RPMI7951 (cell line): ENCODE measurements around the gene SEMA6B. TPM values are rescaled to one million over a fixed set of nuclear protein-coding genes. Genes with fewer than 3 reads are reported as not detected.
"Not testable (repeated sequence)": the region's sequence is repeated elsewhere in the genome, so short reads cannot be mapped to it uniquely, and the experiment has no call there.

Experiments
- DNase-seq: peaks from one replicate; pipeline ENCODE4 v3.0.0-alpha.2; 2012; ENCODE audit warnings: low read depth
- total RNA-seq: library from RNA; depleted of rRNA; stranded (reverse); fragments of >200 nt; shearing (Covaris generic); gene quantifications from 2 replicates; pipeline ENCODE4 v1.2.3, GENCODE V29; 2014

The SEMA6B gene
- total RNA-seq, 1 experiment from 2014 or later = 1.1 TPM

DNA sequence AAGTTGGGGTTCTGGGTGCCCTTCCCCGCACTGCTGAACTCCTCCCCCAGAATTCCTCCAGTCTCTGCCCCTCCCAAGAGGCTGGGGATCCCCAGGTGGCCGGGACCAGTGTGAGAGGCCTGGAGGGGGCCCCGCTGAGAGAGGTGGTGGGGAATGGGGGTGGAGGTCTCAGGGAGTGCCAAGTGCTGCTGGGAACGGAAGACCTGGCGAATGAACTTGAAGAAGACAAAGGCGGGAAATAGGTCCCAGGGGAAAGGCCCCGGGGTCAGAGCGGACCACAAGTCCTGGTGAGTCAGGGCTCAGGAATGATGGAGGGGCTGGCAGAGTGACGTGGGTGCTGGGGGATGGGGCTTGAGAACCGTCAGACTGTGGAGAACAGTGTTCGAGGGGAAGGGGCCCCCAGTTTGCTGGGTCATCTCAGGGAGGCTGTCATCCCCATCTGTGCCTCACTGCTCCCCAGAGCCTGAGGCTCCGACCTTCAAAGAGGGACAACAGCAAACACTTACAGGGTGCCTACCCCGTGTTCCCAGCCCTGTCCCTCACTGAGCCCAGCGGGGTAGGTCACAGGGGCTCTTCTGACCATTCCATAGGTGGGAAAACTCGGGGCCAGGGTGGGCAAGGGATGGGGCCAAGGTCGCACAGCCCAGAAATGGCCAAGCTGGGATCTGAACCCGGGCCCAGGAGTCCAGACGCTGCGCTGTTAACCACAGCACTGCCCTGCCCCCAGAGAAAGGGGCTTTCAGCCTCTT lies 16.0 kb upstream of the SEMA6B start:
- DNase-seq = peak; percentile 93

DNA sequence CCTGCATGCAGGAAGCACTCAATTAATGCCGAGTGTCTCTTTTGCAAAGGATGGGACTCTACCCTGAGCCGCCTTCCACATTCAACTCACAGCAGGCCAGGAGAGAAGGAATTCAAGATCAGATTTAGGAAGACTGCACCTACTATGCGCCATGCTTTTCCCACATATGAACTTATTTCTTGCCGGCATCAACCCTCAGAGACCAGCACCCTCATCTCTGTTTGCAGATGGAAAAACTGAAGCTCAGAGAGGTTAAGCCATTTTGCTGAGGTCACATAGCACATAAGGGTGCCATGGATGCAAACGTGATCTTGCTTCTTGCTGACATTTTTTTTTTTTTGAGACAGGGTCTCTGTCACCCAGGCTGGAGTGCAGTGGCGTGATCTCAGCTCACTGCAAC lies 14.2 kb upstream of the SEMA6B start:
- no peak for DNase-seq

DNA sequence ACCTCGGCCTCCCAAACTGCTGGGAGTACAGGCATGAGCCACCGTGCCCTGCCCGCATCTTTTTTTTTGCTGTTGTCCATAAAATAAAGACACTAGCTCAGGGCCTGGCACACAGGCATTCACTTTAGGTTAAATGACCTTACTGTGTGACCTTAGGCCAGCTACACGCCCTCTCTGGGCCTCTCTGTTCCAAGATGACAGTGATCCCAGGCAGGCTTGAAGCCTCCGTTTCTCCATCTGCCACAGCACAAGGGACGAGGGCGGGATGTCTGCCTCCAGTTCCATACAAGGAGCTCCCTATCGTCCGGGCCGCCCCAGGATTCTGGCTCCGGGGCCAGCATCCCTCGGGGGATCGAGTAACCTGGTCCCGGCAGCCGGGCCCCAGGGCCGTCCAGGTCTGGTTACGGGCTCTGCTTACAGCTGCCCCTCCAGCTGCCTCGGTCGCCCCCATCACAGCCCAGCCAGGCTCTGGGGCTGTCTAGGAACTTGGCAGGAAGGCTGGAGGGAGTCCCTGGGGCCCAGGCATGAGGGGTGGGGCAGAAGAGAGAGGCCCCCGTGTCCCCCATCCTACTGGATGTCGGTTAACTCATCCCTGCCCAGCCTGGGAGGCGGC lies 11.9 kb upstream of the SEMA6B start:
- no peak for DNase-seq

DNA sequence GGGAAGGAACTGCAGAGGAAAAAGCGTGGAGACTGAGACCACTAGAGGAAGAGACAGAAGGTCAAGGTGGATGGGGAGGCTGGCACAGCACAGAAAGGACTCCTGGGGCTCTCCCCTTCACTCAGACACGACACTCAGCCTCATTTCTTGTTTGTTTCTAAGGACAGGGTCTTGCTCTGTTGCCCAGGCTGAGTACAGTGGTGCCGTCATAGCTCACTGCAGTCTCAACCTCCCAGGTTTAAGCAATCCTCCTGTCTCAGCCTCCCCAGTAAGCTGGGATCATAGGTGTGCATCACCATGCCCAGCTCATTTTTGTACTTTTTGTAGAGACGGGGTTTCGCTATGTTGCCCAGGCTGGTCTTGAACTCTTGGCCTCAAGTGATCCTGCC lies 11.4 kb upstream of the SEMA6B start:
- DNase-seq = no peak

DNA sequence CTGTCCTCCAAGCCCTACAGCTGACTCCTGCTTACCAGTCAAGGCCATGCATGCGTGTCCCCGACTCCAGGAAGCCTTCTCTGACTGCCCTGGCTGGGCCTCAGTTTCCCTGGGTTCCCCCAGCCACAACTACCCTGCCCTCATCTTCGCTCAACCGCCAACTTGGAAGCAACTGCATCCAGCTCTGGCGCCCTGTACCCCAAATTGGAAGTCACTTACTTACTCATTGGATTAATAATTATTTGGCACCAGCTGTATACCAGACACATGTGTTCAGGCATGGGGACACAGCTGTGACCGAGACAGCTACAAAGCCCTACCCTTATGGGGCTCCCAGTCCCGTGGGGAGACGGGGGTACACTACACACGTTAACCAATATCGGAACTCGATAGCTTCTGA lies 10.9 kb upstream of the SEMA6B start:
- no peak for DNase-seq

DNA sequence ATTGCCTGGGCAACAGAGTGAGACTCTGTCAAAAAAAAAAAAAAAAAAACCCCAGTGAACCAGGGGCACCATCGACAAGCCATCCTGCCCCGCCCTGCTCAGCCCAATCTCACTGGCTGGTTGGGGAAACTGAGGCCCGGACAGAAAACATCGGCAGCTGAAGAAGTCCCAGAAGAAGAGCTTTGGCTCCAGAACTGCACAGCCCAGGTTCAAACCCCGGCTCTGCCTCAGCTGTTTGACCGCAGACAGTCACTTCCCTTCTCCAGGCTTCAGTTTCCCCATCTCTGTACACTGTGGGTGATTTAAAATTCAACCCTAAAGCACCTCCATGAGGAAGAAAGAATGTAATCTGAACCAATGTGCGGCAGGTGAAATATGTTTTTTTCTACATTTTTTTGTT lies 9.4 kb upstream of the SEMA6B start:
- no peak for DNase-seq

DNA sequence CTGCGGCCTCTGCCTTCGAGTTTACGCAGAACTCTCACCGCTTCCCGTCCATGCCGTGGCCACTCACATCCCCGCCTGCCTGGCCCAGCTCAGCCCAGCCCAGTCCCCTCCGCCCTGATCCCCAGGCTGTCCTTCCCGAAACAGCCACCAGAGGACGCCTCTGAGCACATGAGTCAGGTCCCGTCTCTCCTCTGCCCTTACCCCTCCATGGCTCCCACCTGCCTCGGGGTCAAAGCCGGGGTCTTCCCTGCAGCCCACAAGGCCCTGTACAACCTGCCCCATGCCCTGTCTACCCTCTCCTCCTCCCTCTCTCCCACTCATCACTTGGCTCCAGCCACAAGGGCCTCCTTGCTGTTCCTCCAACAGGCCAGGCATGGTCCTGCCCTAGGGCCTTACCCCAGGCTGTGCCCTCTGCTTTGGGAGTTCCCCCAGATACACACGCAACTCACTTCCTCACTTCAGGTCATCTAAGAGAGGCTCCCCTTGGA lies 8.1 kb upstream of the SEMA6B start:
- DNase-seq = no peak

DNA sequence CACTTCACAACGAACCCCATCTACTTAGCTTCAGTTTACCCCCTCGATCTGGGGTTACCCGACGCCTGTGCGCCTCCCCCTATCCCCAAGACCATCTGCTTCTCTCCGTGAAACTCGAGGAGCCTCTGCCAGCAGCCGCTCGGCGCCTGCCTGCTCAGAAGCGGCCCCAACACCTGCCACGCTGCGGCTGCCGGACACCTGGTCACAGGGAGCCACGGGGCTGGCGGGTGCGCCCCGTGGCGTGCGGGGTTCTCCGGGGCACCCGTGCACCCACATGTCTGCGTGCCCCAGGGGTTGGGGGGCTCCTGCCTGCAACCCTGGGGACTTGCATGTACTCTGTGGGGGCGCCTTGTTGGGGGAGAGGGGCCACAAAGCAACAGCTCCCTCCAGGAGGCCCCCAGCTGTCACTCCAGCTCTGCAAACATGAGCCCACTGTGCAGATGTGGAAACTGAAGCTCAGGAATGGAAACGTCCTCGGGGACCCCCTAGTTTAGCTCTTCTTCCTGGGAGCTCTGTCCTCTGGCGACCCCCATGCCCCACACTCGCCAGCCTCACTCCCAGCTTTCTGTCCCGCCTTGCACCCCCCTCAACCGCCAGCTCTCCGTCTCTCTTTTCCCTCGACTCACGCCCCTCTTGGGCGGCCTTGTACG lies 7.0 kb upstream of the SEMA6B start:
- no peak for DNase-seq

DNA sequence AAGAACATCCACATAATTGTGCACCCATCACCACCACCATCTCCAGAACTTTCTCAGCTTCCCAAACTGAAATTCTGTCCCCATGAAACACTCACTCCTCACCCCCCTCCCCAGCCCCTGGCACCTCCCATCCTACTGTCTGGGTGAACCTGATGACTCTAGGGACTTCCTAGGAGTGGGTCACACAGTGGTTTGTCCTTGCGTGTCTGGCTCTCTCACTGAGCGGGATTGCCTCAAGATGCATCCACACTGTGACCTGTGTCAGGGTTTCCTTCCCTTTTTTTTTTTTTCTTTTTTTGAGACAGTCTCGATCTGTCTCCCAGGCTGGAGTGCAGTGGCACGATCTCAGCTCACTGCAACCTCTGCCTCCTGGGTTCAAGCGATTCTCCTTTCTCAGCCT lies 4.1 kb upstream of the SEMA6B start:
- DNase-seq = not testable (repeated sequence)

DNA sequence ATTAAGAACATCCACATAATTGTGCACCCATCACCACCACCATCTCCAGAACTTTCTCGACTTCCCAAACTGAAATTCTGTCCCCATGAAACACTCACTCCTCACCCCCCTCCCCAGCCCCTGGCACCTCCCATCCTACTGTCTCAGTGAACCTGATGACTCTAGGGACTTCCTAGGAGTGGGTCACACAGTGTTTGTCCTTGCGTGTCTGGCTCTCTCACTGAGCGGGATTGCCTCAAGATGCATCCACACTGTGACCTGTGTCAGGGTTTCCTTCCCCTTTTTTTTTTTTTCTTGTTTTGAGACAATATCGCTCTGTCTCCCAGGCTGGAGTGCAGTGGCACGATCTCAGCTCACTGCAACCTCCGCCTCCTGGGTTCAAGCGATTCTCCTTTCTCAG lies 2.6 kb upstream of the SEMA6B start:
- not testable (repeated sequence) for DNase-seq

DNA sequence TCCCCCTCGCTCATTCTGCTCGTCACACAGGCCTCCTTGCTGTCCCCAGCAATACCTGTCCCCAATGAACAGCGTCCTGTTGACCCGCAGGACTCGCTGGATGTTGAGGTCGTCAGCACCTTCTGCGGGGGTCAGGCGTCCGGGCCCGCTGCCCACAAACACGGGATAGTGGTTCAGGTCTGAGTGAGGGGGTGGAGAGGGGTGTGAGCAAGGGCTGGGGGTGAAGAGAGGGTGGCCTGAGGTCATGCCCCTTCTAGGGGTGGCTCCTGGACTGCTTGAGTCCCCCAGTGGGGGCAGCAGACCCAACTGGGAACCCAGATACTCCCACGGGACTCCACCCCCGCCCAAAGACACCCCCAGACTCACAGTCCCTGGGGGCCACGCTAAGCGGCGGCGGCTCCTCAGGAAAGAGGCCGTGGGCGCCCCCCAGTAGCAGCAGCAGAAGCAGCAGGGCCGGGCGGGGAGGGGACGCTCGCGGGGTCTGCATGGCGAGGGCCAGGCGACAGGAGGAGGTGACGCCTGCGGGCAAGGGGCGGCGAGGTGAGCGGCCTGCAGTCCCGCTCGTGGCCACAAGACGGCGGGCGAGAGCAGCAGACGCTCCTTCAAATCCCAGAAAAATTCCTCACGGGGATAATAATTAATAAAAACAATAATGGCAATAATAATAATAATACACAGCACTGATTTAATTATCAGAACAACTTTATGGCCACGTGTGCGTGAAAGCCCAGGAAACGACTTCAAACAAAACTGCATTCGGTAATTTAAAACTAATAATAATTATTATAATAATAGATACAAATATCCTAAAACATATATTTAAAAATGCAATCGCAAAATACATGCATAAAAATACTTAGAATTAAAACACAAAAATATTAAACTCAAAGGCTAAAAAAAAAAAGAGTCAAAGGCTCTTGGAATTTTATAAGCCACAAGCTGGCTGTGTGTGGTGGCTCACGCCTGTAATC lies 1.2 kb downstream of the SEMA6B start:
- no peak for DNase-seq

DNA sequence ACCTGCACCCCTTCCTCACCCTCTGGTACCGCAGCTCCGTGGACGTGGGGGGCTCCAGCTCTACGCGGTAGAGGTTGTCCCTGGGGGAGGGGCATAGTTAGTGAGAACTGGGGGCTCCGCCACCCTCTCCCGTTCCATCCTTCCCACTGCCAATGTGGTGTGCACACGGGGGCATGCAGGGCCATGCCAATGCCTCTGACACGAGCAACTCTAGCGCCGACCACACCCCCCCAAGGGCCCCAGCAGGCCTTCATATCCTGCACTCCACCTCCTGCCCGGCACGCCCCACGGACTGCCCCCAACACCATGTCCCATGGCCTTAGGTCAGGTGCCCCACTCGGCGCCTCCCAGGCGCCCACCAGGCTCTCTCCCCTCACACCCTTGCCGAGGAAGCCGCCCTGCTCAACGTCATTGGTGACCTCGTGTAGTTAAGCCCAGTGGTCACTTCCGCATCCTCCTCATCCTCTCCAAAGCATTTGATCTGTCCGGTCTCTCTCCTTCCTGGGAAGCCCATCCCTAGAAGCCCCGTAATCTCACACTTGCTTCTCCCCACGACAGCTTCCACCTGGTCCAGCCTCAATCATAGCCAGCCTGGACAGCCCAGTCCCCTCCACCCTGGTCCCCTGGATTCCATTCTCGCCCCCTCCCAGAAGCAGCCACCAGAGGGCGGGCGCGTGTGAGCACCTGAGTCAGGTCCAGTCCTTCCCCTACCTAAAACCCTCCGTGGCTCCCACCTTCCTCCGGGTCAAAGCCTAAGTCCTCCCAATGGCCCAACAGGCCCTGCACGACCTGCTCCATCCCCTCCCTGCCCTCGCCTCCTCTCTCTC lies 2.1 kb downstream of the SEMA6B start:
- no peak for DNase-seq

DNA sequence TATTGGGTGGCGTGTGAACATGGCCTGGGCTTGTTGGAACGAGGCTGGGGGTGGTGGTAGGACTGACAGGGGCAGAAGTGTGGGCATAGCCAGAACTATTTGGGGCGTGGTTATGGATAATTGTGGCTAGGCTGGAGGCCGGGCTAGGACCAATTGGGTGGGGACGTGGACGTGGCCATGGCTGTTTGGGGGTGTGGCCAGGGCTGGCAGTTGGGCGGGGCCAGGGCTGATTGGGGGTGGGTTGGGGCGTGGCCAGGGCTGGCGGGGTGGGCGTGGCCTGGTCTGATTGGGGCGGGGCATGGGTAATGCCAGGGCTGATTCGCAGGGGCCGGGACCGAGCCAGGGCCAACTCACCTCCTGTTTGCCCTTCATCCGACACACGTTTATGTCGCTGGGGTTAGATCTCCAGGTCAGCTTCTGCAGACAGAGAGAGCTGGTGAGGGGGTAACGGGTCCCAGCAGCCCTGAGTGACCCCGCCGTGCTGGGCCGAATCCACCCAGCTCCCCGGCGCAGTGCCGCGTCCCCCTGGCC lies 2.8 kb downstream of the SEMA6B start:
- peak; percentile 36 for DNase-seq

DNA sequence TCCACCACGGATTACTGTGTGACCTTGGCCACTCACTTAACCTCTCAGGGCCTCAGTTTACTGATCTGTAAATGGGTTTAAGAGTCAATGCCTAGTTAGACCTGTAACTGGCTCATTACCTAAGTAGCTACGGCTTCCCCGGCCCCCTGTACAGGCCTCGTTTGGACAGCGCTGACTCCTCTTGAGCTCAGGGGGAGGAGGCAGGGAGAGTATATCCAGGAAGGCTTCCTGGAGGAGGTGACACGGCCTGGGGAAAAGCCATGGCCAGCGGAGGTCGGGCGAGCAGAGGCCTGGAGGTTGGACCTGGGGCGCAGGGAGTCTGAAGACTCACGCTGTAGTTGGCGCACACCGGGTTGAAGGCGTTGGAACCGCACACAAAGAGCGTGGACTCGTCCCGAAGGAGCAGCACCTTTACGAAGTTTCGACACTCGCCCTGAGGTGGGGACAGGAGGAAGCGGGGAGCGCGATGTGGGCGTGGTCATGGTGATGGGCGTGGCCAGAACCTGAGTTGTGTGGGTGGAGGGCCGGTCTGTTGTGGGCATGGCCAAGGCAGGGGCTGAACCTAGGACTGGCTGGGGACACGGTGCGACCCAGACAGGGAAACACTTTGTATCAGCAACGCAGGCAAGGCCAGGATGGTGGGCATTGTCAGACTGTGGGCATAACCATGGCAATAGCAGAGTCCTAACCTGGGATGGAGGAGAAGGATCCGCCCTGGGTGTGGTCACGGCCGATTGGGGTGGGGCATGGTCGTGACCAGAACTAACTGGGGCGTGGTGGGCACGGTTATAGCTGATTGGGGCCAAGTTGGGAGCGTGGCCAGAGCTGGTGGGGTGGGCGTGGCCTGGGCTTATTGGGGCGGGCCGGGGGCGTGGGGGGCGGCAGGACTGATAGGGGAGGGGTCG lies 3.6 kb downstream of the SEMA6B start:
- no peak for DNase-seq

DNA sequence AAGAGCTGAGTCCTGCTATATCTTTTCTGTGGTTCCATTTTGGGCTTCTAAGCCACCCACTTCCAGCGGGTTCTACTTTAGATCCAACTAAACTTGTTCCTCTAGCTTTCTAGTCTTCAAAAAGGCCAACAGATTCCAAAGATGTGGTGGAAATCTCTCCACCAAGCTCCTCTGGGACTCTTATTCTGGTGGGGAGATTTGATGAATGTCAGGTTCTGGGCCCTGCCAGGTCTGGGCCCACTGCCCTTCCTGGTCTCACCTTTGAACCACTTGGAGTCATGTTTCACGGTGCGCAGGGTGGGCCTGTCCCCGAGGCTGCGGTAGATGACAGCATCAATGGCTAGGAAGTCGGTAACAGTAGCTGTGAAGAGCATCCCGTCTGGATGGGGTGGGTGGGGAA lies 4.8 kb downstream of the SEMA6B start:
- no peak for DNase-seq

DNA sequence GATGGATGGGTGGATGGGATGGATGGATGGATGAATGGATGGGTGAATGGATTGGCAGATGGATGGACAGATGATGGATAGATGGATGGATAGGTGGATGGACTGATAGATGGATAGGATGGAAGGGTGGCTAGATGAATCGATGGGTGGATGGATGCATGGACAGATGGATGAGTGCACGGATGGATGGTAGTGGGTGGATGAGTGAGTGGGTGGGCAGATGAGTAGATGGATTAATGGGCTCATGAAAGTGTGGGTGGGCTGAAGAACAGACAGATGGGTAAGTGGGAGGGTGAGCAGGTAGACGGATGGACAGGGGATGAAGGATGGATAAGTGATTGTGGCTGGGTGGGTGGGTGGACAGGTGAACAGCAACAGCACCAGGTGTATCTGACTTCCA lies 5.7 kb downstream of the SEMA6B start:
- no peak for DNase-seq

DNA sequence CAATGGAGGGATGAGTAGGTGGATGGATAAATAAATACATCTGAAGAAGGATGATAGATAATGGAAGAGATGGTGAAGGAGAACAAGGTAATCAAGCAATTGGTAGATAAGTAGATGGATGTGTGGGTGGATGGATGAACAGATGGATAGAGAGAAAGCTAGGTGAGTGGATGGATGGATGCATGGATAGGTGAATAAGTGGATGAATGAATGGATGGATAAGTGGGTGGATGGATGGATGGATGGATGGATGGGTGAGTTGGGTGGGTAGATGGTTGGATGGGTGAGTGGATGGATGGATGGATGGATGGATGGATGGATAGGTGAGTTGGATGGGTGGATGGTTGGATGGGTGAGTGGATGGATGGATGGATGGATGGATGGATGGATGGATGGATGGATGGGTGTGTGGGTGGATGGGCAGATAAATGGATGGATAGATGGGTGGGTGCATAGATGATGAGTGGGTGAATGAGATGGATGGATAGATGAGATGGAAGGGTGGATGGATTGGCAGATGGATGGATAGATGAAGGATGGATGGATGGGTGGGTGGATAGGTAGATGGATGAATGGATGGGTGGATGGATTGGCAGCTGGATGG lies 6.3 kb downstream of the SEMA6B start:
- DNase-seq = no peak

DNA sequence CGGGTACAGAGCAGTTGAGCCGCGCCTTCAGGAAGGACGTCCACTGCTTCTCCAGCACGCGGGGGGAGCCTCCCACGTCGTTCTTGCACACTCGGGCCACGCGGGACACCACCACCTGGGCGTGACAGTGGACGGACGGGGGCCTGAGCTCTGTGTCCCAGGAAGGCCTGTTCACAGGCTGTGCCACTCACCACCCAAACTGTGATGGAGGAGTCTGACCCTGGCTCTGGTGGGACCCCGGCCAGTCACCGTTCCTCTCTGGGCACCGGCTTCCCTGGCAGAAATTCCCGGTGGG lies 7.0 kb downstream of the SEMA6B start:
- no peak for DNase-seq

DNA sequence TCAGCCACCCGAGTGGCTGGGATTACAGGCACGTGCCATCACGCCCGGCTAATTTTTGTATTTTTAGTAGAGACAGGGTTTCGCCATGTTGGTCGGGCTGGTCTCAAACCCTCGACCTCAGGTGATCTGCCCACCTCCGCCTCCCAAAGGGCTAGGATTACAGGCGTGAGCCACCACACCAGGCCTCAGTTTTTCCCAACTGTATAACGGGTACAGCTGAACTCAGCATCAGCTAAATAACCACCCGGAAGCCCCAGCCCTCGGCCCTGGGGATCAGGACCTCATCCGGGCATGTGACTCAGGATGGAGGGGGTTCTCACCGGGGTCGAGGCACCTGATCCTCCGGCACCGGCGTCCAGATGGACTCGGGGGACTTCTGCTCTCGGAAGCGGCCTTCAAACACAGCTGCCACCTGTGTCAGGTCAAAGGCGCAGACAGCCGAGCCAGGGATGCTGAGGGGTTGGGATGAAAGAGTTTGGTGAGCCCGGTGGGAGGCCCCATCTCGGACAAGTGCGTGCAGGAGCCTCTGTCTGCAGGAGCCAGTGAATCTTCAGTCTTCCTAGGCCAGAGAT lies 8.9 kb downstream of the SEMA6B start:
- DNase-seq = no peak
